T-helper 1 cell treated with Interleukin-12 subunit alpha and Interleukin-12 subunit beta and Interleukin-4 antibody, amounts not matched to agents 30 ng/mL and 1 ng/mL, for 36 hours (primary cell): ENCODE measurements around the gene AKAIN1. TPM values are rescaled to one million over a fixed set of nuclear protein-coding genes. Genes with fewer than 3 reads are reported as not detected.

ENCODE experiments used
- intact Hi-C: fragments of 100-400 bp; cut with micrococcal nuclease; formaldehyde crosslinking; loops from one replicate; pipeline ENCODE4 v1.15.1; 2024
- total RNA-seq: library from RNA; stranded (reverse); gene quantifications from 2 replicates; pipeline ENCODE4 v1.2.3, GENCODE V29; 2022

AKAIN1 gene
- total RNA-seq, 1 donor from 2014 or later: not detected

- intact Hi-C loops: no loop called here
Measured at GRCh38 chr18:5164903-5165302, 32.2 kb downstream of the AKAIN1 start.

- intact Hi-C loops: no loop called here
Measured at GRCh38 chr18:5162111-5162510, 34.9 kb downstream of the AKAIN1 start.

GRCh38 chr18:5159080-5159479 is 38.0 kb downstream of the AKAIN1 start:
- intact Hi-C loops: no loop called here

GRCh38 chr18:5158587-5158986 is 38.5 kb downstream of the AKAIN1 start:
- intact Hi-C loops: no loop called here

- intact Hi-C loops: no loop called here
Measured at GRCh38 chr18:5158172-5158571, 38.9 kb downstream of the AKAIN1 start.

- intact Hi-C loops: no loop called here
Measured at GRCh38 chr18:5155907-5156287, 41.2 kb downstream of the AKAIN1 start.

- intact Hi-C loops: no loop called here
Measured at GRCh38 chr18:5155218-5155906, 41.7 kb downstream of the AKAIN1 start.

- intact Hi-C loops: no loop called here
Measured at GRCh38 chr18:5152343-5153020, 44.6 kb downstream of the AKAIN1 start.

GRCh38 chr18:5150894-5151293 is 46.2 kb downstream of the AKAIN1 start:
- intact Hi-C loops: no loop called here

GRCh38 chr18:5146093-5146492 is 51.0 kb downstream of the AKAIN1 start:
- intact Hi-C loops: no loop called here

- intact Hi-C loops: no loop called here
Measured at GRCh38 chr18:5145168-5145825, 51.8 kb downstream of the AKAIN1 start.

- intact Hi-C loops: no loop called here
Measured at GRCh38 chr18:5144629-5145028, 52.4 kb downstream of the AKAIN1 start.

GRCh38 chr18:5142859-5143258 is 54.2 kb downstream of the AKAIN1 start:
- intact Hi-C loops: no loop called here

GRCh38 chr18:5142131-5142530 is 54.9 kb downstream of the AKAIN1 start:
- intact Hi-C loops: no loop called here

- intact Hi-C loops: no loop called here
Measured at GRCh38 chr18:5137261-5137660, 59.8 kb downstream of the AKAIN1 start.

- intact Hi-C loops: no loop called here
Measured at GRCh38 chr18:5132987-5133386, 64.1 kb downstream of the AKAIN1 start.

GRCh38 chr18:5122272-5122671 is 74.8 kb downstream of the AKAIN1 start:
- intact Hi-C loops: no loop called here

GRCh38 chr18:5110266-5110665 is 86.8 kb downstream of the AKAIN1 start:
- intact Hi-C loops: no loop called here

GRCh38 chr18:5107988-5108387 is 89.1 kb downstream of the AKAIN1 start:
- intact Hi-C loops: loop anchor here (10.0 kb wide), 1 partner anchor 187 kb away; the partner anchor contains the start of gene ZBTB14

GRCh38 chr18:5106730-5107129 is 90.3 kb downstream of the AKAIN1 start:
- intact Hi-C loops: loop anchor here (10.0 kb wide), 1 partner anchor 188 kb away; the partner anchor contains the start of gene ZBTB14

GRCh38 chr18:5104246-5104645 is 92.8 kb downstream of the AKAIN1 start:
- intact Hi-C loops: loop anchor here (10.0 kb wide), 1 partner anchor 191 kb away; the partner anchor contains the start of gene ZBTB14

GRCh38 chr18:5103693-5104092 is 93.4 kb downstream of the AKAIN1 start:
- intact Hi-C loops: loop anchor here (10.0 kb wide), 1 partner anchor 191 kb away; the partner anchor contains the start of gene ZBTB14
